PC-3 (cell line): Measurements from ENCODE around the gene GNAI2.

ENCODE experiments used
- EZH2 ChIP-seq: fragments of 300-600 bp; sonication (generic); IDR thresholded peaks from one replicate; pipeline ENCODE4 v1.6.1; 2017; ENCODE audit warnings: antibody characterized with exemption, mild to moderate bottlenecking, low read length; ENCODE audit not compliant: unreplicated experiment
- TF ChIP-seq, protein P1 (sequence below): fragments of 300-600 bp; sonication (generic); conservative IDR thresholded peaks from 2 replicates; pipeline ENCODE4 v1.5.1; 2017; ENCODE audit warnings: antibody characterized with exemption, low read depth, mild to moderate bottlenecking, low read length

DNA sequence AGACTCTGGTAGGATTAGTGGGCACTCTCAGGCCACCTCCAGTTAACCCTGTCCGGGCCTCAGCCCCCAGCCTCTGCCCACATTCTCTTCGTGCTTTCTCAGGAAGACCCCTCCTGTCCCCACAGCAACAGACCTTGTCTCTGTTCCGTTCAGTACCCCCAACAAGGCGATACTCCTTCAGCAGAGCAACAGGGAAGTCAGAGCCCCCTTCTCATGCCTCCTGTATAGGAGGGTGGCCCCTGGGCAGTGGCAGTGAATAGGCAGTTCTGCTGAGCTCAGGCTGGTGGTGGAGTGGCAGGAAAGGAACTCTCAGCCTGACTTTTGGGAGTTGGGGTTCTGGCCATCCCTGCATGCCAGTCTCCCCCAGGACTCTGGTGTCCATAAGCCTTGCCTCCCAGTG, 33.5 kb downstream of the GNAI2 start:
- TF ChIP-seq, protein P1, sequence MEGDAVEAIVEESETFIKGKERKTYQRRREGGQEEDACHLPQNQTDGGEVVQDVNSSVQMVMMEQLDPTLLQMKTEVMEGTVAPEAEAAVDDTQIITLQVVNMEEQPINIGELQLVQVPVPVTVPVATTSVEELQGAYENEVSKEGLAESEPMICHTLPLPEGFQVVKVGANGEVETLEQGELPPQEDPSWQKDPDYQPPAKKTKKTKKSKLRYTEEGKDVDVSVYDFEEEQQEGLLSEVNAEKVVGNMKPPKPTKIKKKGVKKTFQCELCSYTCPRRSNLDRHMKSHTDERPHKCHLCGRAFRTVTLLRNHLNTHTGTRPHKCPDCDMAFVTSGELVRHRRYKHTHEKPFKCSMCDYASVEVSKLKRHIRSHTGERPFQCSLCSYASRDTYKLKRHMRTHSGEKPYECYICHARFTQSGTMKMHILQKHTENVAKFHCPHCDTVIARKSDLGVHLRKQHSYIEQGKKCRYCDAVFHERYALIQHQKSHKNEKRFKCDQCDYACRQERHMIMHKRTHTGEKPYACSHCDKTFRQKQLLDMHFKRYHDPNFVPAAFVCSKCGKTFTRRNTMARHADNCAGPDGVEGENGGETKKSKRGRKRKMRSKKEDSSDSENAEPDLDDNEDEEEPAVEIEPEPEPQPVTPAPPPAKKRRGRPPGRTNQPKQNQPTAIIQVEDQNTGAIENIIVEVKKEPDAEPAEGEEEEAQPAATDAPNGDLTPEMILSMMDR, result no peak
- no peak for TF ChIP-seq EZH2
